HCT116 (cell line): ENCODE results near the gene SPTBN1.

Experiments used
- ATF3 ChIP-seq: IDR thresholded peaks from 2 replicates; pipeline ENCODE4 v1.6.1; 2012
- CBX3 ChIP-seq: IDR thresholded peaks from 2 replicates; pipeline ENCODE4 v1.6.1; 2012; ENCODE audit warnings: low read depth
- EZH2 ChIP-seq: fragments of 200-600 bp; sonication (generic); IDR thresholded peaks from 2 replicates; pipeline ENCODE4 v1.6.1; 2017; ENCODE audit warnings: antibody characterized with exemption, mixed run types
- EZH2phosphoT487 ChIP-seq: fragments of 200-600 bp; IDR thresholded peaks from 2 replicates; pipeline ENCODE4 v1.6.1; 2018; ENCODE audit warnings: antibody characterized with exemption, borderline replicate concordance
- FOSL1 ChIP-seq: IDR thresholded peaks from 2 replicates; pipeline ENCODE4 v1.6.1; 2012; ENCODE audit warnings: low read depth
- POLR2A ChIP-seq: IDR thresholded peaks from 2 replicates; pipeline ENCODE4 v1.7.0; 2011; ENCODE audit warnings: borderline replicate concordance; ENCODE audit not compliant: insufficient read depth, insufficient read length; ENCODE audit errors: extremely low read depth
- POLR2AphosphoS5 ChIP-seq: IDR thresholded peaks from 2 replicates; pipeline ENCODE4 v1.6.1; 2011; ENCODE audit warnings: mild to moderate bottlenecking, low read depth, low read length, moderate library complexity
- RAD21 ChIP-seq: IDR thresholded peaks from 2 replicates; pipeline ENCODE4 v1.6.1; 2012; ENCODE audit warnings: low read depth, mild to moderate bottlenecking
- SIN3A ChIP-seq: IDR thresholded peaks from 2 replicates; pipeline ENCODE4 v1.6.1; 2012; ENCODE audit warnings: low read depth
- SRF ChIP-seq: IDR thresholded peaks from 2 replicates; pipeline ENCODE4 v1.6.1; 2012; ENCODE audit warnings: low read depth
- TF ChIP-seq, protein P1 (sequence below), 3 experiments: fragments of 200-600 bp in 1 of 3; sonication (generic) in 1 of 3; IDR thresholded peaks in 2 of 3; conservative IDR thresholded peaks in 1 of 3; 2 replicates each; pipeline ENCODE4 v1.5.1; 2012 to 2017; ENCODE audit warnings: low read depth in 2 of 3, low read length in 2 of 3, antibody characterized with exemption in 1 of 3, borderline replicate concordance in 1 of 3, control low read depth in 1 of 3, mild to moderate bottlenecking in 1 of 3, mixed read lengths in 1 of 3, mixed run types in 1 of 3, moderate library complexity in 1 of 3; ENCODE audit not compliant: insufficient read depth in 1 of 3
- TF ChIP-seq, protein P2 (sequence below): IDR thresholded peaks from 2 replicates; pipeline ENCODE4 v1.6.1; 2012; ENCODE audit warnings: low read depth
- TF ChIP-seq, protein P3 (sequence below): IDR thresholded peaks from 2 replicates; pipeline ENCODE4 v1.6.1; 2012

GRCh38 chr2:54446122-54446521 is 10.0 kb upstream of the SPTBN1 start:
- TF ChIP-seq, protein P1, sequence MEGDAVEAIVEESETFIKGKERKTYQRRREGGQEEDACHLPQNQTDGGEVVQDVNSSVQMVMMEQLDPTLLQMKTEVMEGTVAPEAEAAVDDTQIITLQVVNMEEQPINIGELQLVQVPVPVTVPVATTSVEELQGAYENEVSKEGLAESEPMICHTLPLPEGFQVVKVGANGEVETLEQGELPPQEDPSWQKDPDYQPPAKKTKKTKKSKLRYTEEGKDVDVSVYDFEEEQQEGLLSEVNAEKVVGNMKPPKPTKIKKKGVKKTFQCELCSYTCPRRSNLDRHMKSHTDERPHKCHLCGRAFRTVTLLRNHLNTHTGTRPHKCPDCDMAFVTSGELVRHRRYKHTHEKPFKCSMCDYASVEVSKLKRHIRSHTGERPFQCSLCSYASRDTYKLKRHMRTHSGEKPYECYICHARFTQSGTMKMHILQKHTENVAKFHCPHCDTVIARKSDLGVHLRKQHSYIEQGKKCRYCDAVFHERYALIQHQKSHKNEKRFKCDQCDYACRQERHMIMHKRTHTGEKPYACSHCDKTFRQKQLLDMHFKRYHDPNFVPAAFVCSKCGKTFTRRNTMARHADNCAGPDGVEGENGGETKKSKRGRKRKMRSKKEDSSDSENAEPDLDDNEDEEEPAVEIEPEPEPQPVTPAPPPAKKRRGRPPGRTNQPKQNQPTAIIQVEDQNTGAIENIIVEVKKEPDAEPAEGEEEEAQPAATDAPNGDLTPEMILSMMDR (IDR thresholded peaks at IDR 0.05 in 2 of 3, conservative IDR thresholded peaks at IDR 0.05 in 1 of 3; ENCODE audit: borderline replicate concordance in 1 of 3, insufficient read depth in 1 of 3, low read depth in 2 of 3, low read length in 2 of 3): no peak
- no peak for TF ChIP-seq EZH2
- no peak for TF ChIP-seq SIN3A
- TF ChIP-seq RAD21: 0 out of 2 replicates have a peak, but pooled peaks have one; percentile 5
- TF ChIP-seq POLR2A: no peak
- no peak for TF ChIP-seq POLR2AphosphoS5
- TF ChIP-seq, protein P2, sequence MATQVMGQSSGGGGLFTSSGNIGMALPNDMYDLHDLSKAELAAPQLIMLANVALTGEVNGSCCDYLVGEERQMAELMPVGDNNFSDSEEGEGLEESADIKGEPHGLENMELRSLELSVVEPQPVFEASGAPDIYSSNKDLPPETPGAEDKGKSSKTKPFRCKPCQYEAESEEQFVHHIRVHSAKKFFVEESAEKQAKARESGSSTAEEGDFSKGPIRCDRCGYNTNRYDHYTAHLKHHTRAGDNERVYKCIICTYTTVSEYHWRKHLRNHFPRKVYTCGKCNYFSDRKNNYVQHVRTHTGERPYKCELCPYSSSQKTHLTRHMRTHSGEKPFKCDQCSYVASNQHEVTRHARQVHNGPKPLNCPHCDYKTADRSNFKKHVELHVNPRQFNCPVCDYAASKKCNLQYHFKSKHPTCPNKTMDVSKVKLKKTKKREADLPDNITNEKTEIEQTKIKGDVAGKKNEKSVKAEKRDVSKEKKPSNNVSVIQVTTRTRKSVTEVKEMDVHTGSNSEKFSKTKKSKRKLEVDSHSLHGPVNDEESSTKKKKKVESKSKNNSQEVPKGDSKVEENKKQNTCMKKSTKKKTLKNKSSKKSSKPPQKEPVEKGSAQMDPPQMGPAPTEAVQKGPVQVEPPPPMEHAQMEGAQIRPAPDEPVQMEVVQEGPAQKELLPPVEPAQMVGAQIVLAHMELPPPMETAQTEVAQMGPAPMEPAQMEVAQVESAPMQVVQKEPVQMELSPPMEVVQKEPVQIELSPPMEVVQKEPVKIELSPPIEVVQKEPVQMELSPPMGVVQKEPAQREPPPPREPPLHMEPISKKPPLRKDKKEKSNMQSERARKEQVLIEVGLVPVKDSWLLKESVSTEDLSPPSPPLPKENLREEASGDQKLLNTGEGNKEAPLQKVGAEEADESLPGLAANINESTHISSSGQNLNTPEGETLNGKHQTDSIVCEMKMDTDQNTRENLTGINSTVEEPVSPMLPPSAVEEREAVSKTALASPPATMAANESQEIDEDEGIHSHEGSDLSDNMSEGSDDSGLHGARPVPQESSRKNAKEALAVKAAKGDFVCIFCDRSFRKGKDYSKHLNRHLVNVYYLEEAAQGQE: no peak
- no peak for TF ChIP-seq CBX3
- TF ChIP-seq ATF3: no peak
- TF ChIP-seq, protein P3, sequence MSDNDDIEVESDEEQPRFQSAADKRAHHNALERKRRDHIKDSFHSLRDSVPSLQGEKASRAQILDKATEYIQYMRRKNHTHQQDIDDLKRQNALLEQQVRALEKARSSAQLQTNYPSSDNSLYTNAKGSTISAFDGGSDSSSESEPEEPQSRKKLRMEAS: no peak
- TF ChIP-seq FOSL1: no peak
- TF ChIP-seq SRF: no peak
- no peak for TF ChIP-seq EZH2phosphoT487
